ENCODE data around the gene SLC28A2. TPM values are rescaled to one million over a fixed set of nuclear protein-coding genes. Genes with fewer than 3 reads are reported as not detected.
"Not testable (repeated sequence)": the region's sequence is repeated elsewhere in the genome, so short reads cannot be mapped to it uniquely, and the experiment has no call there.

The SLC28A2 gene
- total RNA-seq, 1 experiment from 2014 or later: not detected

GRCh38 chr15:45298964-45299378 is 46.9 kb downstream of the SLC28A2 start:
- ATAC-seq; BruUV-seq (replicated peaks); H4K20me1 ChIP-seq (ENCODE audit: low read length); H3K9me3 ChIP-seq (ENCODE audit: low read length); H3K79me2 ChIP-seq (ENCODE audit: low read length); intact Hi-C loops (cut with micrococcal nuclease); H3K4me1 ChIP-seq (ENCODE audit: insufficient read depth, low read length); H3K9me2 ChIP-seq (replicated peaks; ENCODE audit: low read length); DNase-seq; H3K4me3 ChIP-seq (ENCODE audit: low read length); H3K4me2 ChIP-seq (ENCODE audit: low read length); H3K27me3 ChIP-seq (ENCODE audit: low read length); H3F3A ChIP-seq (ENCODE audit: low read length, unreplicated experiment); CTCF ChIA-PET; H3K9ac ChIP-seq (ENCODE audit: low read length); H2AFZ ChIP-seq (ENCODE audit: low read length); H3K27ac ChIP-seq (ENCODE audit: low read length); H3K36me3 ChIP-seq (ENCODE audit: low read depth, low read length); POLR2A ChIA-PET (ENCODE audit: unreplicated experiment): not testable (repeated sequence)

GRCh38 chr15:45304711-45305110 is 52.7 kb downstream of the SLC28A2 start:
- Histone ChIP-seq H2AFZ (ENCODE audit: low read length) (no peak overlapping the region), H3K4me3 (ENCODE audit: low read length) (no peak overlapping the region), H3K79me2 (ENCODE audit: low read length) (no peaks in the 10 kb centered on the region), H3K9ac (ENCODE audit: low read length) (no peak overlapping the region), H3K36me3 (ENCODE audit: low read depth, low read length) (no peaks in the 10 kb centered on the region), H3K9me2 (replicated peaks; ENCODE audit: low read length) (no peaks in the 10 kb centered on the region), H3K4me1 (ENCODE audit: insufficient read depth, low read length) (peaks cover 9% of the 10 kb centered on the region; the same call in 1 of the 2 replicates), H3F3A (ENCODE audit: low read length, unreplicated experiment) (no peaks in the 10 kb centered on the region), H3K9me3 (ENCODE audit: low read length) (no peaks in the 10 kb centered on the region), H3K4me2 (ENCODE audit: low read length) (no peak overlapping the region), H3K27me3 (ENCODE audit: low read length) (no peaks in the 10 kb centered on the region), H3K27ac (ENCODE audit: low read length) (no peak overlapping the region), H4K20me1 (ENCODE audit: low read length) (no peaks in the 10 kb centered on the region)
- no peak for ATAC-seq
- intact Hi-C loops (cut with micrococcal nuclease): no loop called here
- no TSS peak for BruUV-seq (replicated peaks)
- no peak for TF ChIP-seq EZH2phosphoT487 (IDR thresholded peaks at IDR 0.05; ENCODE audit: borderline replicate concordance, low read length)
- no peak for TF ChIP-seq EZH2 (IDR thresholded peaks at IDR 0.05; ENCODE audit: low read length, unreplicated experiment)
- no peak for TF ChIP-seq CTCF (conservative IDR thresholded peaks at IDR 0.05; ENCODE audit: low read depth, low read length)
- CTCF ChIA-PET: interaction anchor here (0.6 to 0.8 kb wide), 2 partner anchors 73 to 141 kb away, joined by 3 read pairs; no protein-coding TSS in a partner anchor
- POLR2A ChIA-PET (ENCODE audit: unreplicated experiment): no interaction called here
- DNase-seq: no peak

- Histone ChIP-seq H3K79me2 (ENCODE audit: low read length) (no peaks in the 10 kb centered on the region), H3K4me2 (ENCODE audit: low read length) (peak overlapping the region; percentile 13; the same call in 1 of the 2 replicates), H3F3A (ENCODE audit: low read length, unreplicated experiment) (no peaks in the 10 kb centered on the region), H3K27me3 (ENCODE audit: low read length) (0 out of 2 replicates have a peak, but pooled peaks cover 3% of the 10 kb centered on the region), H2AFZ (ENCODE audit: low read length) (peak overlapping the region; percentile 17; the same call in 1 of the 2 replicates), H3K4me3 (ENCODE audit: low read length) (no peak overlapping the region), H3K9me2 (replicated peaks; ENCODE audit: low read length) (no peaks in the 10 kb centered on the region), H3K27ac (ENCODE audit: low read length) (no peak overlapping the region), H3K9me3 (ENCODE audit: low read length) (no peaks in the 10 kb centered on the region), H3K9ac (ENCODE audit: low read length) (no peak overlapping the region), H3K4me1 (ENCODE audit: insufficient read depth, low read length) (peaks cover 9% of the 10 kb centered on the region; the same call in 1 of the 2 replicates), H4K20me1 (ENCODE audit: low read length) (no peaks in the 10 kb centered on the region), H3K36me3 (ENCODE audit: low read depth, low read length) (no peaks in the 10 kb centered on the region)
- ChIA-PET POLR2A (ENCODE audit: unreplicated experiment) (no interaction called here), CTCF (no interaction called here)
- intact Hi-C loops (cut with micrococcal nuclease): loop anchor here (2.0 kb wide), 1 partner anchor 151 kb away; no protein-coding TSS in a partner anchor
- ATAC-seq (no peak), DNase-seq (no peak)
- TF ChIP-seq EZH2phosphoT487 (IDR thresholded peaks at IDR 0.05; ENCODE audit: borderline replicate concordance, low read length) (no peak), CTCF (conservative IDR thresholded peaks at IDR 0.05; ENCODE audit: low read depth, low read length) (no peak), EZH2 (IDR thresholded peaks at IDR 0.05; ENCODE audit: low read length, unreplicated experiment) (no peak)
- no TSS peak for BruUV-seq (replicated peaks)
These were observed 54.1 kb downstream of the SLC28A2 start for GRCh38 chr15:45306105-45306504.

All from PC-3 (cell line).